Right lobe of liver (tissue), 4 donors: ENCODE measurements around the gene CREBBP.

Experiments used
- CTCF ChIP-seq, 4 donors: fragments of 200-600 bp in 3 of 4; fragments of 450-650 bp in 1 of 4; IDR thresholded peaks; one replicate each; pipeline versions ENCODE4 v1.5.1 to v1.8.0; 2016 to 2022; ENCODE audit warnings: antibody characterized with exemption in 4 of 4, mild to moderate bottlenecking in 2 of 4
- POLR2A ChIP-seq: fragments of 450-650 bp; IDR thresholded peaks from one replicate; pipeline ENCODE4 v1.6.1; 2017; ENCODE audit warnings: antibody characterized with exemption, mild to moderate bottlenecking
- donor health status: DM: no; HTN: no; CAD: no.
- donor health status: DM: no; HTN: no; CAD: no.
- donor health status: DM: no; HTN: yes; CAD: no.

- TF ChIP-seq POLR2A (no peak), CTCF (IDR thresholded peaks at IDR 0.05) (no peak)
Measured at GRCh38 chr16:3858801-3859200, 21.7 kb downstream of the CREBBP start.
